Endothelial cell of umbilical vein (primary cell): Measurements from ENCODE around the gene HTR7.

Experiments
- FOS ChIP-seq: IDR thresholded peaks from 2 replicates; pipeline ENCODE4 v1.6.1; 2011; ENCODE audit warnings: mild to moderate bottlenecking, low read length, moderate library complexity, borderline replicate concordance; ENCODE audit not compliant: insufficient read depth
- POLR2AphosphoS5 ChIP-seq: IDR thresholded peaks from 2 replicates; pipeline ENCODE4 v1.6.1; 2012; ENCODE audit warnings: low read depth, mild to moderate bottlenecking, control low read depth, low read length, moderate library complexity; ENCODE audit not compliant: insufficient read depth
- TF ChIP-seq, protein P1 (sequence below), 2 donors: IDR thresholded peaks; 1 replicate in 1 of 2; 2 replicates in 1 of 2; pipeline ENCODE4 v1.5.1; 2011; ENCODE audit warnings: low read length in 2 of 2, mild to moderate bottlenecking in 2 of 2, moderate library complexity in 2 of 2, control low read depth in 1 of 2, inconsistent platforms in 1 of 2, low read depth in 1 of 2; ENCODE audit not compliant: insufficient read depth in 1 of 2; ENCODE audit errors: extremely low read depth in 1 of 2

DNA sequence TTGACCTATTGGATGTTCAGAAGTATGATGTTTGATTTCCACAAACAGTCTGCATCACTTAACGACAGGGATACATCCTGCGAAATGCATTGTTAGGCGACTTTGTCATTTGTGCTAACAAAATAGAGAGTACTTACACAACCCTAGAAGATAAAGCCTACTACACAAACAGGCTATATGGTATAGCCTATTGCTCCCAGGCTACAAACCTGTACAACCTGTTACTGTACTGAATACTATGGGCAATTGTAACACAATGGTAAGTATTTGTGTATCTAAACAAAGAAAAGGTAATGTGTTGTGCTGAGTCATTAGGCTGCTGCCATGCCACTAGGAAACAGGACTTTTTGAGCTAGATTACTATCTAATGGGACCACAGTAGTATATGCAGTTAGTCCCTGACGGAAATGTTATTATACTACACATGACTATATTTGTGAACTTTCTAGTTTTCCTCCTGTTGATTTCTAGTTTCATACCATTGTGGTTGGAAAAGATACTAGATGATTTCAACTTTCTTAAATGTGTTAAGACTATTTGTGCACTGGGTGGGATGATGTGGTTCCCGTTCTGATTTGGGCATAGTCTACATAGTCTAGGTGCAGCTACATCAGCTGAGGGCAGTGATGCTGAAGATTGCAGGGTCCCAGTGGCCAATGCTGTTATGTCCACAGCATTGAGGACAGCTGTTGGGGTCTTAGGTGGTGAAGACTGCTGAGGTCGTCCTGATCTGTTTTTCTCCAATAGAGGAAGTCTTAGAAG is 161.7 kb downstream of the HTR7 start:
- TF ChIP-seq, protein P1, sequence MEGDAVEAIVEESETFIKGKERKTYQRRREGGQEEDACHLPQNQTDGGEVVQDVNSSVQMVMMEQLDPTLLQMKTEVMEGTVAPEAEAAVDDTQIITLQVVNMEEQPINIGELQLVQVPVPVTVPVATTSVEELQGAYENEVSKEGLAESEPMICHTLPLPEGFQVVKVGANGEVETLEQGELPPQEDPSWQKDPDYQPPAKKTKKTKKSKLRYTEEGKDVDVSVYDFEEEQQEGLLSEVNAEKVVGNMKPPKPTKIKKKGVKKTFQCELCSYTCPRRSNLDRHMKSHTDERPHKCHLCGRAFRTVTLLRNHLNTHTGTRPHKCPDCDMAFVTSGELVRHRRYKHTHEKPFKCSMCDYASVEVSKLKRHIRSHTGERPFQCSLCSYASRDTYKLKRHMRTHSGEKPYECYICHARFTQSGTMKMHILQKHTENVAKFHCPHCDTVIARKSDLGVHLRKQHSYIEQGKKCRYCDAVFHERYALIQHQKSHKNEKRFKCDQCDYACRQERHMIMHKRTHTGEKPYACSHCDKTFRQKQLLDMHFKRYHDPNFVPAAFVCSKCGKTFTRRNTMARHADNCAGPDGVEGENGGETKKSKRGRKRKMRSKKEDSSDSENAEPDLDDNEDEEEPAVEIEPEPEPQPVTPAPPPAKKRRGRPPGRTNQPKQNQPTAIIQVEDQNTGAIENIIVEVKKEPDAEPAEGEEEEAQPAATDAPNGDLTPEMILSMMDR (IDR thresholded peaks at IDR 0.05; ENCODE audit: extremely low read depth in 1 of 2, insufficient read depth in 1 of 2, low read depth in 1 of 2, low read length in 2 of 2), result no peak
- TF ChIP-seq FOS (no peak), POLR2AphosphoS5 (no peak)
